ENCODE data around the gene CST6.
"Not testable (repeated sequence)": the region's sequence is repeated elsewhere in the genome, so short reads cannot be mapped to it uniquely, and the experiment has no call there.

Gene CST6

DNA sequence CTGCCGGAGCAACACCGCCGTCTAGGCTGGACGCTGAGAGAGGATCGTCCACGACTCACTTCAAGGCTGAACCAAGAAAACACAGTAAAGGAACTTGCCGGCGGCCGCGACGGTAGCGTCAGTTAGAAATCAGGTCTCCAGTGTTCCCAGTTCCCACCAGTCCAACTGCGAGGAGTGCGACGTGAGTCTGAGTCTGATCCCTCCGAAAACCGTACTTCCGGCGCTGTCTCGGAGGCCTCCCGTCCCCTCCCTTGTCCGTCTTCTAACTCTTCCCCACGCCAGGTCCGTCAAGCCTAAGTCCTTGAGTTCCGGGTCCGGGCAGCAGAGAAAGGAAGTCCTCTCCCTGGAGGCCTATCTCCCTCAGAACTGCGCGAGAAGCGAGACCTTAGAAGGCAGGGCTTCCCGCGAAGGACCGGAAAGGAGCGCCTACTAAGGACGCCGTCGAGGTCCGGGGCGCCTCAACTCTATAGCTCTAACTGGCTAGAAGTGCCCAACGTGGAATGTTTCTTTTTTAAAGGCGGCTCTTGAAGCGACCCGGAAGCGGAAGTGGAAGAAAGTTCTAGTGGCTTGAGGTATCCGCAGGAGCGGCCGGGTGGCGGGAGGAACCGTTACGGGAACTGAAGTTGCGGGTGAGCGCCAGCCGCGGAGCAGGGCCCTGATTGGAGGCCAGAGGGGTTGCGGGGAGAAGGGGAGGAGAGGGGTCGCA lies 9.7 kb upstream of the CST6 start, which contains the start of the genes BANF1 and EIF1AD:
Gene BANF1, plus strand, starts transcription at position 562 of the 706 bp plus-strand sequence. CDS start 748 bp downstream, outside the sequence.
Gene EIF1AD, minus strand, starts transcription at position 216 of the 706 bp plus-strand sequence. CDS start 1,768 bp downstream, outside the sequence.
- TF ChIP-seq JUND (IDR thresholded peaks at IDR 0.05; ENCODE audit: low read depth), result no peak
- DNase-seq (ENCODE audit: low read depth in 1 of 2, low spot score in 1 of 2), result peak; percentile 85 to 99
- in situ Hi-C loops (cut with HindIII; ENCODE audit: low pct_unique_long_range_greater_than_20kb, low sequenced_read_pairs), result no loop called here

- in situ Hi-C loops (cut with HindIII; ENCODE audit: low pct_unique_long_range_greater_than_20kb, low sequenced_read_pairs), result no loop called here
- peak; percentile 77 to 91 for DNase-seq (ENCODE audit: low read depth in 1 of 2, low spot score in 1 of 2)
- TF ChIP-seq JUND (IDR thresholded peaks at IDR 0.05; ENCODE audit: low read depth), result no peak
Measured at GRCh38 chr11:66002648-66003225, 9.1 kb upstream of the CST6 start.

DNA sequence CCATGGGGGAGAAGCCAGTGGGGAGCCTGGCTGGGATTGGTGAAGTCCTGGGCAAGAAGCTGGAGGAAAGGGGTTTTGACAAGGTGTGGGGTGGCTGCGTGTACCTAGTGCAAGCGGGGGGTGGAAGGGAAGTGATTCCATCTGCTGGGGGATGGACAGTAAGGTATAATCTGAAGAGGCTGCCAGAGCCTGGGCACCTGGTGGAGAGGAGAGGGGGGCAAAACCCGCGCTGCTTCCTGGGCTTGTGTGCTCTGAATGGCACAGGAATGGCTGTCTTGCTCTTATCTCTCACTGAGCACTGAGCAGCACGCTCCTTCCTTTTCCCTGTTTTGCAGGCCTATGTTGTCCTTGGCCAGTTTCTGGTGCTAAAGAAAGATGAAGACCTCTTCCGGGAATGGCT lies 8.5 kb upstream of the CST6 start:
- DNase-seq (ENCODE audit: low read depth in 1 of 2, low spot score in 1 of 2), result no peak
- TF ChIP-seq JUND (IDR thresholded peaks at IDR 0.05; ENCODE audit: low read depth), result no peak
- in situ Hi-C loops (cut with HindIII; ENCODE audit: low pct_unique_long_range_greater_than_20kb, low sequenced_read_pairs), result no loop called here

- DNase-seq (ENCODE audit: low read depth in 1 of 2, low spot score in 1 of 2), result no peak
- no peak for TF ChIP-seq JUND (IDR thresholded peaks at IDR 0.05; ENCODE audit: low read depth)
- in situ Hi-C loops (cut with HindIII; ENCODE audit: low pct_unique_long_range_greater_than_20kb, low sequenced_read_pairs), result no loop called here
Measured at GRCh38 chr11:66004186-66004585, 7.6 kb upstream of the CST6 start.

- DNase-seq (ENCODE audit: low read depth in 1 of 2, low spot score in 1 of 2), result no peak
- no peak for TF ChIP-seq JUND (IDR thresholded peaks at IDR 0.05; ENCODE audit: low read depth)
- in situ Hi-C loops (cut with HindIII; ENCODE audit: low pct_unique_long_range_greater_than_20kb, low sequenced_read_pairs), result no loop called here
Measured at GRCh38 chr11:66006134-66006890, 5.5 kb upstream of the CST6 start.

GRCh38 chr11:66006891-66007176 lies 5.0 kb upstream of the CST6 start:
- in situ Hi-C loops (cut with HindIII; ENCODE audit: low pct_unique_long_range_greater_than_20kb, low sequenced_read_pairs), result no loop called here
- no peak for TF ChIP-seq JUND (IDR thresholded peaks at IDR 0.05; ENCODE audit: low read depth)
- no peak for DNase-seq (ENCODE audit: low read depth in 1 of 2, low spot score in 1 of 2)

GRCh38 chr11:66007201-66007634 lies 4.6 kb upstream of the CST6 start:
- no peak for DNase-seq (ENCODE audit: low read depth in 1 of 2, low spot score in 1 of 2)
- in situ Hi-C loops (cut with HindIII; ENCODE audit: low pct_unique_long_range_greater_than_20kb, low sequenced_read_pairs), result no loop called here
- TF ChIP-seq JUND (IDR thresholded peaks at IDR 0.05; ENCODE audit: low read depth), result no peak

DNA sequence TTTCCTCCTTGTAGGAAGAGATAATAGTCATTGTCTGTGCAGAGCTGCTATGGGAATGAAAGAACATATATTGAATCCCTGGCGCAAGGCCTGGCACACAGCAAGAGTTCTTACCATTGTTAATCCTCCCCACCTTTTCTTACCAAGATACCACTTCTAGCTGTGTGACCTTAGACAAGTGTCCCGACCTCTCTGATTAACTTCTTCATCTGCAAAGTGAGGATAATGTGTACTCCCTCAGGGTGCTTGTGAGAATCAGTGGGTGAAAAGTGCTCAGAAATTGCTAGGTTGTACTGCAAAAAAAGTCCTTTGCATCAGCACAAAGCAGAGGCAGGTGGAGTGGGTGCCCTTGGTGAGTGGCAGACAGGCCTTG lies 3.7 kb upstream of the CST6 start:
- no peak for DNase-seq (ENCODE audit: low read depth in 1 of 2, low spot score in 1 of 2)
- in situ Hi-C loops (cut with HindIII; ENCODE audit: low pct_unique_long_range_greater_than_20kb, low sequenced_read_pairs), result no loop called here
- no peak for TF ChIP-seq JUND (IDR thresholded peaks at IDR 0.05; ENCODE audit: low read depth)

DNA sequence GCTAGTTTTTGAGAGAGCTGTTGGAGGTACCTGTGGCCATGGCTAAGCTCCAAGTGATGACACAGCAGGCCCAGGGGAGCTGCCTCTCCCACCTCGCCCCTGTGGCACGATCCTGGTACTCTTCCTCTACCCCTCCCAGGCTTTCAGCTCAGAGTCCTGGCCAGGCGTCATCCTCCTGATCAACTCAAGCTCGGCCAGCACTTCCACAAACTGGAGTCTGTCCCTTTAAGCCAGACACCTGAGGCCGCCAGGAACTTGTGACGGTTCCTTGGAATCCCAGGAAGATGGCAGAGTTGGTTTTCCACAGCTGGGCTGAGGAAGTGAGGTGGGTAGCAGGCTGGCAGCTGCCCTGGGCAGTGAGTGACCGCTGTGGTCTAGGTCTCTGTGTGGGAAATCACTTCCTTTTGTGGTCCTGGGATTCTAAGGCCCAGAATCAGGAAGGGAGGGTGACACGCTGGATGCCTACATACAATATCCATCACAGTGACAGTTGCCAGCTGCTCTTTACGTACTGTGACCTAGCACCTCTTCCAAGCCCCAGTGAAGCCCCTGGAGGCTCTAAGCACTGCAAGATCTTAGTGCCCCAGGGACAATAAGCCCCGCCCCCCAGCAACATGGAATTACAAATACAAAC lies 3.2 kb upstream of the CST6 start:
- TF ChIP-seq JUND (IDR thresholded peaks at IDR 0.05; ENCODE audit: low read depth), result no peak
- DNase-seq (ENCODE audit: low read depth in 1 of 2, low spot score in 1 of 2), result peak; percentile 67 to 72
- in situ Hi-C loops (cut with HindIII; ENCODE audit: low pct_unique_long_range_greater_than_20kb, low sequenced_read_pairs), result no loop called here

- in situ Hi-C loops (cut with HindIII; ENCODE audit: low pct_unique_long_range_greater_than_20kb, low sequenced_read_pairs); DNase-seq (ENCODE audit: low read depth in 1 of 2, low spot score in 1 of 2): not testable (repeated sequence)
Measured at GRCh38 chr11:66010036-66010435, 1.8 kb upstream of the CST6 start.

- DNase-seq (ENCODE audit: low read depth in 1 of 2, low spot score in 1 of 2), result peak; percentile 50 to 58
- in situ Hi-C loops (cut with HindIII; ENCODE audit: low pct_unique_long_range_greater_than_20kb, low sequenced_read_pairs), result no loop called here
- TF ChIP-seq JUND (IDR thresholded peaks at IDR 0.05; ENCODE audit: low read depth), result no peak
Measured at GRCh38 chr11:66011239-66011784, 496 bp upstream of the CST6 start.

DNA sequence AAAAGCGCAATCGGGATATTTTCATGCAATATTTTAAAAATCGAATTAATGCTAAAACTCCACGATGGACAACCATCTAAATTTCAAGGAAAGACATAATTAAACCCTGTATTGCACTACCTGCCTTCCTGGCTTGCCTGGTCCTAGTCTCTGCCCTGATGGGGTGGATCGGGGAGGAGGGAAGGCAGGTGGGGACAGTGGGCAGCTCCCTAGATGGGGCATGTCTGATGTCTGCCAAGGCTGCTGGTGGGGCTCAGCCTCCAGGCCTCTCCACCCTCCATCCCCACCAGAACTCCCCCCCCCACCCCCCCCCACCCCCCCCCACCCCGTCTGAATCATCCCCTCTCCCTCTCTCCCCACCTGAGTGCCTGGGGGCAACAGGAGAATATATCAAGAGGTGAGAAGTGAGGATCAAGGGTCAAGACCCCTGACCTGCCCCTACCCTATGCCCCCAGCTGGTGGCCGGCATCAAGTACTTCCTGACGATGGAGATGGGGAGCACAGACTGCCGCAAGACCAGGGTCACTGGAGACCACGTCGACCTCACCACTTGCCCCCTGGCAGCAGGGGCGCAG lies 650 bp downstream of the CST6 start:
- DNase-seq (ENCODE audit: low read depth in 1 of 2, low spot score in 1 of 2), result no peak
- in situ Hi-C loops (cut with HindIII; ENCODE audit: low pct_unique_long_range_greater_than_20kb, low sequenced_read_pairs), result no loop called here
- TF ChIP-seq JUND (IDR thresholded peaks at IDR 0.05; ENCODE audit: low read depth), result no peak
